ENCODE measurements around the gene CAPN14.
"Not testable (repeated sequence)": the region's sequence is repeated elsewhere in the genome, so short reads cannot be mapped to it uniquely, and the experiment has no call there.

Gene CAPN14

GRCh38 chr2:31197166-31197565 is 20.1 kb downstream of the CAPN14 start:
- DNase-seq (ENCODE audit: low spot score) = no peak

- DNase-seq (ENCODE audit: low spot score) = no peak
Measured at GRCh38 chr2:31196622-31197021, 20.7 kb downstream of the CAPN14 start.

GRCh38 chr2:31193806-31194205 is 23.5 kb downstream of the CAPN14 start:
- DNase-seq (ENCODE audit: low spot score) = no peak

GRCh38 chr2:31192851-31193392 is 24.4 kb downstream of the CAPN14 start:
- no peak for DNase-seq (ENCODE audit: low spot score)

GRCh38 chr2:31192396-31192795 is 24.9 kb downstream of the CAPN14 start:
- DNase-seq (ENCODE audit: low spot score) = no peak

GRCh38 chr2:31191931-31192330 is 25.4 kb downstream of the CAPN14 start:
- no peak for DNase-seq (ENCODE audit: low spot score)

- DNase-seq (ENCODE audit: low spot score) = no peak
Measured at GRCh38 chr2:31190188-31190587, 27.1 kb downstream of the CAPN14 start.

- DNase-seq (ENCODE audit: low spot score) = no peak
Measured at GRCh38 chr2:31189141-31189540, 28.2 kb downstream of the CAPN14 start.

GRCh38 chr2:31188131-31188530 is 29.2 kb downstream of the CAPN14 start:
- DNase-seq (ENCODE audit: low spot score) = no peak

- DNase-seq (ENCODE audit: low spot score) = no peak
Measured at GRCh38 chr2:31187166-31187565, 30.1 kb downstream of the CAPN14 start.

GRCh38 chr2:31183973-31184372 is 33.3 kb downstream of the CAPN14 start:
- DNase-seq (ENCODE audit: low spot score) = not testable (repeated sequence)

GRCh38 chr2:31176742-31177141 is 40.6 kb downstream of the CAPN14 start:
- DNase-seq (ENCODE audit: low spot score) = no peak

GRCh38 chr2:31171142-31171541 is 46.2 kb downstream of the CAPN14 start:
- no peak for DNase-seq (ENCODE audit: low spot score)

GRCh38 chr2:31170071-31170698 is 47.1 kb downstream of the CAPN14 start:
- DNase-seq (ENCODE audit: low spot score) = peak; percentile 56

GRCh38 chr2:31168291-31168690 is 49.0 kb downstream of the CAPN14 start:
- no peak for DNase-seq (ENCODE audit: low spot score)

- DNase-seq (ENCODE audit: low spot score) = peak; percentile 32
Measured at GRCh38 chr2:31166925-31167324, 50.4 kb downstream of the CAPN14 start.

- no peak for DNase-seq (ENCODE audit: low spot score)
Measured at GRCh38 chr2:31163011-31163539, 54.2 kb downstream of the CAPN14 start.

- no peak for DNase-seq (ENCODE audit: low spot score)
Measured at GRCh38 chr2:31161637-31162036, 55.7 kb downstream of the CAPN14 start.

- no peak for DNase-seq (ENCODE audit: low spot score)
Measured at GRCh38 chr2:31151501-31151900, 65.8 kb downstream of the CAPN14 start.

GRCh38 chr2:31150120-31150670 is 67.1 kb downstream of the CAPN14 start:
- DNase-seq (ENCODE audit: low spot score) = no peak

GRCh38 chr2:31148514-31148913 is 68.8 kb downstream of the CAPN14 start:
- DNase-seq (ENCODE audit: low spot score) = no peak

- DNase-seq (ENCODE audit: low spot score) = no peak
Measured at GRCh38 chr2:31147645-31148044, 69.7 kb downstream of the CAPN14 start.

- DNase-seq (ENCODE audit: low spot score) = no peak
Measured at GRCh38 chr2:31142110-31142509, 75.2 kb downstream of the CAPN14 start.

Measured in kidney capillary endothelial cell (primary cell).